Measurements from ENCODE around the gene DDTL.

Gene DDTL

GRCh38 chr22:24007253-24008021, 40.7 kb downstream of the DDTL start:
- no peak for DNase-seq

DNA sequence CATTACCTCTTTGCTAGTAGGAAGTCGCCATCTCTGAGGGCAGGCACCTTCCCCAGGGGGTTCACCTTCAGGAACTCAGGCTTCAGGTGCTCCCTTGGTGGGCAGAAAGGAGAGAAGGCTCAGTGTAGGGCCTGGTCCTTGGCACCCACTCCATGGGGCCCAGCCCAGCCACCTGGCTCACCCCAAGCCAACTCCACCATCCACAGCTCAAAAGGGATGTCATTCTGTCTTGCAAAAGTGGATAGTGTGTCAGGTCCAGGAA, 41.3 kb downstream of the DDTL start:
- DNase-seq = no peak

DNA sequence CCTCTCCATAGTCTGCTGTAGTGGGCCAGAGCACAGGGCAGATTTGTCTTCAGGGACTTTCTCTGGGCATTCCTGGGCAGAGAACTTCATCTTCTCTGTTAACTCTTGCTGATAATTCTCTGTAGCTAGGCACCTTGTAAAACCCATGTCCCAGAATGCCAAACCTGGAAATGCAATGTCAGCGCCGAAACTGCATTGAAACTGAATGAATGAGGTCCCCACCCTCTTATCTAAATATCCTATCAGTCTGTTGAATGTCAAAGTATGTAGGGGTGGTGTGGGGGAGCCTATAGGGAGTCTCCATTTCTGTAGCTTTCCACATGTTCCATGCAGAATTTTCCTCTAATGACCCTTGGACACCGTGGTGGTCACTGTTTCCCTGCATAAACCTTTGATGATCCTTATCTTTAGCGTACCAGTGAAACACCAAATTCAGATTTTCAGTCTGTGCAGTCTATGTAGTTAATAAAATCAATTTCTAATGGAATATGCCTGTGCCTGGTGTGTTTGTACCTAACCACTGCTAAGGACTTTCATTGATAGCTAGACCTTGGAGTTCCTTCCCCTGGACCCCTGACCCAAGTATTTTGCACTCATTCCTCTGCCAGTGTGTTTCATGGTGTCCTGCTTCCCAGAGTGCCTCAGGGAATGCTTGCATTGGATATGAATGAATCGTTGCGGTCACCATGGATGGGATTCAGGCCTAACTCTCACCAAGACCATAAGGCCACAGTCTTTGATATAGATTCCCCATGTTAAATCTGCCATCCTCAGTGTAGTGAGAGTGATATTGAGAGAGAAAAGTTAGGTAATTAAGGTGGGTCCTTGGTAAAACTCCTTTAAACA, 41.9 kb downstream of the DDTL start:
- no peak for DNase-seq

GRCh38 chr22:24009227-24010017, 42.7 kb downstream of the DDTL start:
- DNase-seq = no peak

- no peak for DNase-seq
Observed at GRCh38 chr22:24010018-24010391, 43.3 kb downstream of the DDTL start.

DNA sequence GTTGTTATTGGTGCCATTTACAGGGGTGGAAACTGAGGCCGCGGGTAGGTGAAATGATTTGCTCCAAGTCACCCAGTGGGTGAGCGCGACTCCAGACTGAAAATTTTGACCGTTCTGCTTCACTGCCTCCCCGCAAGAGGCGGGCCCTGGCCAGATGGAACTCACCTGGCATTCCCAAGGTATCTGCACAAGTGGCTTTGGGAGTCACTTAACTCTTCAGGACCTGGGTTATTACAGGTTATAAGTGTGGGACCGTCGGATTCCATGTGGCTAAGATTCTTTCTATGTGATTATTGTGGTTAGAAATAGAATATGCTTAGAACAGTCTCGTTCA, 45.0 kb downstream of the DDTL start:
- no peak for DNase-seq

GRCh38 chr22:24016156-24016555, 49.5 kb downstream of the DDTL start:
- DNase-seq = no peak

- no peak for DNase-seq
Observed at GRCh38 chr22:24021304-24021703, 54.6 kb downstream of the DDTL start.
